Measurements from ENCODE around the gene SLC47A2. TPM values are rescaled to one million over a fixed set of nuclear protein-coding genes. Genes with fewer than 3 reads are reported as not detected.
A peak's percentile ranks its signal among the peaks of the same experiment; 100 is the strongest.

SLC47A2 gene
- total and polyA plus RNA-seq, 12 donors, result 0.21 TPM; not detected in 11

- 91 to 92% methylated on average over 3 of the region's 3 CpGs for WGBS, 2 donors
- no peak for DNase-seq
- TF ChIP-seq CTCF (IDR thresholded peaks at IDR 0.05), result no peak
- intact Hi-C loops (cut with DNase I), result loop anchor here in 2 of 10 donors (10.0 kb wide), 2 partner anchors 45 to 55 kb away; no protein-coding TSS in a partner anchor
- Histone ChIP-seq H3K4me3 (no peak overlapping the region), H3K27ac (no peak overlapping the region), H3K9me3 (no peaks in the 10 kb centered on the region), H3K27me3 (no peaks in the 10 kb centered on the region), H3K36me3 (no peaks in the 10 kb centered on the region), H3K4me1 (peaks cover 0 to 2% (median 0%) of the 10 kb centered on the region in 9 donors)
- no peak for ATAC-seq
Observed at GRCh38 chr17:19709841-19710240, 6.5 kb downstream of the SLC47A2 start.

- TF ChIP-seq CTCF (IDR thresholded peaks at IDR 0.05), result no peak
- no peak for DNase-seq
- intact Hi-C loops (cut with DNase I), result loop anchor here in 2 of 10 donors (10.0 kb wide), 2 partner anchors 46 to 56 kb away; no protein-coding TSS in a partner anchor
- Histone ChIP-seq H3K36me3 (no peaks in the 10 kb centered on the region), H3K27me3 (no peaks in the 10 kb centered on the region), H3K4me3 (no peak overlapping the region), H3K4me1 (peaks cover 0 to 14% (median 8%) of the 10 kb centered on the region in 9 donors), H3K9me3 (no peaks in the 10 kb centered on the region), H3K27ac (no peak overlapping the region)
- 91% methylated on average over 6 of the region's 6 CpGs for WGBS, 2 donors
- no peak for ATAC-seq
Observed at GRCh38 chr17:19708431-19709175, 7.8 kb downstream of the SLC47A2 start.

DNA sequence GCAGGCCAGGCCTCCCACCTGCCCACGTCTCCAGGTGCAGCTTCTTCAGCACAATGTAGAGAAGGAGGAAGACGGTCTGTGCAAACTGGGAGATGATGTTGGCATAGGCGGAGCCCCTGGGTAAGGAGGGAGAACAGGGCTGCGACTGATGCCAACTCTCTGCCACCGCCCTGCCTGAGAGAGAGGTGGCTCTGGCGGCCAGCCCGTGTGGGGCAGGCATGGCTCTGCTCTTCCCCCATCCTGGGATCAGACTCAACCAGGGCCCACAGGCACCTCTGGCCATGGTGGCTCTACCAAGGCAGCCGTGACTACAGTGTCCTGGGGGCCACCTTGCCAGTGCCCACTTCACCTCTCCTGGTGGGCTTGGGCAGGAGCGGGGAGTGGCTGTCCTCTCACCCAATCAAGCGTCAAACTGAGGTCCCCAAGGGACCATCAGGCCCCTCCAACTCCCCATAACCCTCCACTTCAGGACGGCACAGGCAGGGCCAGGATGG lies 8.6 kb downstream of the SLC47A2 start:
- peak in 1 of 2 donors; percentile 47 for DNase-seq
- Histone ChIP-seq H3K27ac (no peak overlapping the region), H3K27me3 (no peaks in the 10 kb centered on the region), H3K4me3 (no peak overlapping the region), H3K4me1 (peaks cover 0 to 22% (median 14%) of the 10 kb centered on the region in 9 donors), H3K36me3 (no peaks in the 10 kb centered on the region), H3K9me3 (no peaks in the 10 kb centered on the region)
- TF ChIP-seq CTCF (IDR thresholded peaks at IDR 0.05), result no peak
- intact Hi-C loops (cut with DNase I), result loop anchor here in 2 of 10 donors (10.0 kb wide), 2 partner anchors 47 to 57 kb away; no protein-coding TSS in a partner anchor
- peak; percentile 34 to 79 (median 54) for ATAC-seq
- 84% methylated on average over 11 of the region's 11 CpGs for WGBS, 2 donors

DNA sequence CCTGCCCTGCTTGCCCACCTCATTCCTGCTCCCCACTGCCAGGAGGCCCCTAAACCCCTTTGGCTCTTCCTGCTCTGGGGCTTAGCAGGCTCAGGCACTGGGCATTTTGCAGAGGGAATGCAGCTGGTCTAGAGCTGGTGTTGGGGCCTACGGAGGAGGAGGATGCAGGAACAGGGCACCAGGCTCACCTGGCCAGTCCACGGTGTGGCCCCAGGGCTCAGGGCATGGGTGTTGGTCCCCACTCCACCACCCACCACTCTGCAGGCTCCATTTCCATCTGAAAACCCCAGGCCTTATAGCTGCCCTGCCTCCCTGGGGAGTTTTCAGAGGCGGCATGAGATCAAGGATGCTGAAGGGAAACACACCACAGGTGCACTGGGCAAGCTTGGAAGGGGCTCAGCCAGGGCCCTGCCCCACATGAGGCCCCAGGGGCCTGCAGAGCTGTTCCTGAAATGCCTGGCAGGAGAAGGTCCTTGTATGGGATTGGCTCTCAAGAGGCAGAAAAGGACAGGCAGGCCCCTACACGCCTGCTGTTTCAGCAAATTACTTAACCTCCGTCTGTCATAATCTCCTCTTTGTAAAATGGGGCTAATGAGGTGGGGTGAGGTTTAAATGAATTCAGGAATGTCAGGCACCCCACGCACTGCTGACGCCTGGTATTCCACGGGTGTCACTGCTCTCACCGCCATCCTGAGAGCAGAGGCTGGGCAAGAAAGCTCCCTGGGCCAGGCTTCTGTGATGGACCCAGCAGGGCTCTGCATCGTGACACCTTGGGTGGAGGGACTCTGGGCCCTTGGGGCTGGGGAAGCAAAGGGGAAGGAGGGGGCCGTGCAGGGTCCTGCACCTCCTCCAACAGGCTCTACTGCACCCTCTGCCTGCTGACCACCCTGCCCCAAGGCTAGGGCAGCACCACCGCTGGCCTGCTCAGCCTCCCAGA lies 9.3 kb downstream of the SLC47A2 start:
- Histone ChIP-seq H3K4me1 (peaks cover 0 to 28% (median 20%) of the 10 kb centered on the region in 9 donors), H3K27me3 (no peaks in the 10 kb centered on the region), H3K27ac (no peak overlapping the region), H3K9me3 (no peaks in the 10 kb centered on the region), H3K4me3 (no peak overlapping the region), H3K36me3 (no peaks in the 10 kb centered on the region)
- ATAC-seq (peak in 1 of 8 donors; percentile 10), DNase-seq (no peak)
- 81% methylated on average over 12 of the region's 12 CpGs for WGBS, 2 donors
- intact Hi-C loops (cut with DNase I), result loop anchor here in 2 of 10 donors (10.0 kb wide), 2 partner anchors 48 to 58 kb away; no protein-coding TSS in a partner anchor
- TF ChIP-seq CTCF (IDR thresholded peaks at IDR 0.05), result no peak
